Measurements from ENCODE around the gene UBE2V1. TPM values are rescaled to one million over a fixed set of nuclear protein-coding genes. Genes with fewer than 3 reads are reported as not detected.

Gene UBE2V1
- polyA plus RNA-seq, 3 donors = 62.2 to 95.5 (median 71.1) TPM

DNA sequence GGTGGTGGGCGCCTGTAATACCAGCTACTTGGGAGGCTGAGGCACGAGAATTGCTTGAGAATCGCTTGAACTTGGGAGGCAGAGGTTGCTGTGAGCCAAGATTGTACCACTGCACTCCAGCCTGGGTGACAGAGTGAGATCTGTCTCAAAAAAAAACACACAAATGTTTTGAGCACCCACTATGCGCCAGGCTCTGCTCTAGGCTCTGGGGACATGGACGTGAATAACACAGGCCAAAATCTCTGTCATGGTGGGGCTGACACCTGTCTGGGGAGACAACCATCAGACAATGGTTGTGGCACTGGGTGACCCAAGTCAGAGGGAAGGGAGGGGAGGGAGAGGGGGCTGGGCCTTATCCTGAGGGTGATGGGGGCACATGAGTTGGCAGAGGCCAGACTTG lies 62.7 kb downstream of the UBE2V1 start:
- no peaks in the 10 kb centered on the region for H3K27me3 ChIP-seq (ENCODE audit: control insufficient read depth in 2 of 2, insufficient read depth in 2 of 2, low read length in 2 of 2)
- no peaks in the 10 kb centered on the region for H3K36me3 ChIP-seq (replicated peaks in 1 of 2; ENCODE audit: control insufficient read depth in 1 of 2, insufficient read depth in 2 of 2, low read length in 2 of 2)
- H3K4me3 ChIP-seq (replicated peaks in 1 of 3; ENCODE audit: low read depth in 2 of 3, low read length in 3 of 3) = no peak overlapping the region
- intact Hi-C loops (cut with micrococcal nuclease) = no loop called here
- H2AFZ ChIP-seq (ENCODE audit: insufficient read depth, low read depth, low read length, poor library complexity, severe bottlenecking) = no peak overlapping the region
- H3K27me3 Mint-ChIP-seq (ENCODE audit: low read depth in 3 of 3) = peaks cover 0 to 8% (median 0%) of the 10 kb centered on the region in 3 donors
- TF ChIP-seq, protein P1, sequence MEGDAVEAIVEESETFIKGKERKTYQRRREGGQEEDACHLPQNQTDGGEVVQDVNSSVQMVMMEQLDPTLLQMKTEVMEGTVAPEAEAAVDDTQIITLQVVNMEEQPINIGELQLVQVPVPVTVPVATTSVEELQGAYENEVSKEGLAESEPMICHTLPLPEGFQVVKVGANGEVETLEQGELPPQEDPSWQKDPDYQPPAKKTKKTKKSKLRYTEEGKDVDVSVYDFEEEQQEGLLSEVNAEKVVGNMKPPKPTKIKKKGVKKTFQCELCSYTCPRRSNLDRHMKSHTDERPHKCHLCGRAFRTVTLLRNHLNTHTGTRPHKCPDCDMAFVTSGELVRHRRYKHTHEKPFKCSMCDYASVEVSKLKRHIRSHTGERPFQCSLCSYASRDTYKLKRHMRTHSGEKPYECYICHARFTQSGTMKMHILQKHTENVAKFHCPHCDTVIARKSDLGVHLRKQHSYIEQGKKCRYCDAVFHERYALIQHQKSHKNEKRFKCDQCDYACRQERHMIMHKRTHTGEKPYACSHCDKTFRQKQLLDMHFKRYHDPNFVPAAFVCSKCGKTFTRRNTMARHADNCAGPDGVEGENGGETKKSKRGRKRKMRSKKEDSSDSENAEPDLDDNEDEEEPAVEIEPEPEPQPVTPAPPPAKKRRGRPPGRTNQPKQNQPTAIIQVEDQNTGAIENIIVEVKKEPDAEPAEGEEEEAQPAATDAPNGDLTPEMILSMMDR (IDR thresholded peaks at IDR 0.05) = no peak
- H3K27ac Mint-ChIP-seq = peak overlapping the region in 3 of 7 donors; percentile 46 to 88 (median 76)
- H3K9ac ChIP-seq (ENCODE audit: insufficient read depth, low read length, poor library complexity, severe bottlenecking) = no peak overlapping the region
- H3K4me2 ChIP-seq (replicated peaks; ENCODE audit: extremely low read depth, low read length, poor library complexity, severe bottlenecking) = no peak overlapping the region
- no peak overlapping the region for H3K4me3 Mint-ChIP-seq
- DNase-seq = no peak
- peaks cover 46 to 51% of the 10 kb centered on the region in 2 donors for H3K4me1 ChIP-seq (ENCODE audit: control insufficient read depth in 1 of 2, insufficient read depth in 2 of 2, low read length in 2 of 2)
- H3K4me1 Mint-ChIP-seq = peaks cover 46% of the 10 kb centered on the region
- no peaks in the 10 kb centered on the region for H3K9me3 ChIP-seq (replicated peaks in 1 of 2; ENCODE audit: control insufficient read depth in 1 of 2, insufficient read depth in 1 of 2, low read length in 2 of 2)
- no peaks in the 10 kb centered on the region for H3K36me3 Mint-ChIP-seq
- H3K79me2 ChIP-seq (ENCODE audit: insufficient read depth, low read length) = no peaks in the 10 kb centered on the region
- H3K27ac ChIP-seq (ENCODE audit: low read depth in 1 of 2, low read length in 2 of 2) = no peak overlapping the region
- WGBS (ENCODE audit: insufficient coverage) = 90% methylated on average over 5 of the region's 5 CpGs
- H4K20me1 ChIP-seq (ENCODE audit: insufficient read depth, low read length) = no peaks in the 10 kb centered on the region
- H3K9me3 Mint-ChIP-seq = no peaks in the 10 kb centered on the region

DNA sequence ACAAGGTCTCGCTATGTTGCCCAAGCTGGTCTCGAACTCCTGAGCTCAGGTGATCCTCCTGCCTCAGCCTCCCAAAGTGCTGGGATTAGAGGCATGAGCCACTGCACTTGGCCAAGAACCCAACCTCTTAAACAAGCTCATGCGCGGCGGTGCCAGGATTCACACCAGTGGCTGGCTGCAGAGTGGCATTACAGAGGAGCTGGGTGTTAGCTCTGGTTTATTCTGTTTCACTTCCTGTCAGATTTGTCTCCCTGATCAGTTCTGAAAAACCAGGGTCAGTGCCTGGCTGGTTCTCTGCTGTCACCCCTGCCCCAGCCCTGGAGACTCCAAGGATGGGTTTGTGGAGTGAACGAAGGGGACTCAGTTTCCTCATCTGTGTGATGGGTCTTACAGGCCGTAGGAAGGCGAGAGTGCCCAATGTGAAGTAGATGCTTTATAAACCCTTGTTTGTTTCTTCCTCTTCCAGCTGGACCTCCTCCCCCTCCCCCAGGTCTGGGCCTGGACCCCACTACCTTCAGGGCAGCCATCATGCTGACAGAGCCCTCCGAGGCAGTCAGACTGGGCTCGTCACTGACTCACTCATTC lies 63.4 kb downstream of the UBE2V1 start:
- intact Hi-C loops (cut with micrococcal nuclease) = loop anchor here in 1 of 2 donors (5.0 kb wide), 1 partner anchor 47 kb away; no protein-coding TSS in a partner anchor
- peak overlapping the region; percentile 10 for H2AFZ ChIP-seq (ENCODE audit: insufficient read depth, low read depth, low read length, poor library complexity, severe bottlenecking)
- H3K4me3 Mint-ChIP-seq = no peak overlapping the region
- H3K79me2 ChIP-seq (ENCODE audit: insufficient read depth, low read length) = no peaks in the 10 kb centered on the region
- TF ChIP-seq, protein P1 (IDR thresholded peaks at IDR 0.05) = no peak
- no peaks in the 10 kb centered on the region for H3K27me3 ChIP-seq (ENCODE audit: control insufficient read depth in 2 of 2, insufficient read depth in 2 of 2, low read length in 2 of 2)
- H3K36me3 Mint-ChIP-seq = no peaks in the 10 kb centered on the region
- H3K9me3 Mint-ChIP-seq = peaks cover 0 to 3% (median 0%) of the 10 kb centered on the region in 7 donors
- H3K27me3 Mint-ChIP-seq (ENCODE audit: low read depth in 3 of 3) = peaks cover 0 to 6% (median 0%) of the 10 kb centered on the region in 3 donors
- H3K4me1 ChIP-seq (ENCODE audit: control insufficient read depth in 1 of 2, insufficient read depth in 2 of 2, low read length in 2 of 2) = peaks cover 46 to 51% of the 10 kb centered on the region in 2 donors
- H4K20me1 ChIP-seq (ENCODE audit: insufficient read depth, low read length) = no peaks in the 10 kb centered on the region
- H3K4me1 Mint-ChIP-seq = peaks cover 46% of the 10 kb centered on the region
- peak; percentile 46 to 63 (median 51) for DNase-seq
- no peaks in the 10 kb centered on the region for H3K9me3 ChIP-seq (replicated peaks in 1 of 2; ENCODE audit: control insufficient read depth in 1 of 2, insufficient read depth in 1 of 2, low read length in 2 of 2)
- no peak overlapping the region for H3K9ac ChIP-seq (ENCODE audit: insufficient read depth, low read length, poor library complexity, severe bottlenecking)
- peak overlapping the region; percentile 68 to 89 (median 82) for H3K27ac Mint-ChIP-seq
- H3K36me3 ChIP-seq (replicated peaks in 1 of 2; ENCODE audit: control insufficient read depth in 1 of 2, insufficient read depth in 2 of 2, low read length in 2 of 2) = no peaks in the 10 kb centered on the region
- WGBS (ENCODE audit: insufficient coverage) = 55% methylated on average over 4 of the region's 10 CpGs
- H3K4me3 ChIP-seq (replicated peaks in 1 of 3; ENCODE audit: low read depth in 2 of 3, low read length in 3 of 3) = no peak overlapping the region
- H3K4me2 ChIP-seq (replicated peaks; ENCODE audit: extremely low read depth, low read length, poor library complexity, severe bottlenecking) = peak overlapping the region; percentile 13
- peak overlapping the region; percentile 2 to 68 for H3K27ac ChIP-seq (ENCODE audit: low read depth in 1 of 2, low read length in 2 of 2)
